Placental pericyte (primary cell): Measurements from ENCODE around the gene TNFAIP8L2. TPM values are rescaled to one million over a fixed set of nuclear protein-coding genes. Genes with fewer than 3 reads are reported as not detected.

ENCODE experiments used
- total RNA-seq: library from RNA; depleted of rRNA; stranded (reverse); fragments of >200 nt; gene quantifications from 2 replicates; pipeline ENCODE4 v1.2.3, GENCODE V29; 2012

The TNFAIP8L2 gene
- not detected in 2 replicates for total RNA-seq

GRCh38 chr1:151156515-151156819, at the start of gene TNFAIP8L2:
TSS of gene TNFAIP8L2 (plus strand) at chr1:151156649. CDS start at chr1:151158698, 2,049 bp downstream.

GRCh38 chr1:151146412-151147131, 9.9 kb upstream of the TNFAIP8L2 start, which contains the start of gene SEMA6C:
TSS of gene SEMA6C (minus strand) at chr1:151146631. CDS start at chr1:151142621, 4,010 bp downstream.

GRCh38 chr1:151165738-151166504, 9.5 kb downstream of the TNFAIP8L2 start, which contains the start of the genes LYSMD1 and SCNM1:
TSS of gene LYSMD1 (minus strand) at chr1:151165902. CDS start at chr1:151165258, 644 bp downstream.
TSS of gene SCNM1 (plus strand) at chr1:151166144. CDS start at chr1:151166153, 9 bp downstream.

GRCh38 chr1:151175863-151176262, 19.4 kb downstream of the TNFAIP8L2 start, which contains the start of gene TMOD4:
TSS of gene TMOD4 (minus strand) at chr1:151175981. CDS start at chr1:151174875, 1,106 bp downstream.

GRCh38 chr1:151189637-151190445, 33.4 kb downstream of the TNFAIP8L2 start, which contains the start of gene VPS72:
TSS of gene VPS72 (minus strand) at chr1:151190197. CDS start at chr1:151190121, 76 bp downstream.

GRCh38 chr1:151198254-151199127, 42.0 kb downstream of the TNFAIP8L2 start, which contains the start of gene PIP5K1A:
TSS of gene PIP5K1A (plus strand) at chr1:151198552. CDS start at chr1:151198997, 445 bp downstream.

Other genes starting within 250 kb of the TNFAIP8L2 start
- 39.1 and 42.7 TPM in 2 replicates for gene SETDB1, start 230.3 kb upstream of the TNFAIP8L2 start, total RNA-seq
- gene CERS2, start 181.8 kb upstream of the TNFAIP8L2 start, total RNA-seq, result 136 and 182 TPM in 2 replicates
- under 0.01 and 0.22 TPM in 2 replicates for gene ANXA9, start 174.4 kb upstream of the TNFAIP8L2 start, total RNA-seq
- gene MINDY1, start 149.7 kb upstream of the TNFAIP8L2 start, total RNA-seq, result 5.9 and 9.2 TPM in 2 replicates
- gene PRUNE1, start 148.2 kb upstream of the TNFAIP8L2 start, total RNA-seq, result 7.7 and 8.9 TPM in 2 replicates
- 0.22 and 0.29 TPM in 2 replicates for gene BNIPL, start 120.1 kb upstream of the TNFAIP8L2 start, total RNA-seq
- gene C1orf56, start 108.9 kb upstream of the TNFAIP8L2 start, total RNA-seq, result 2.9 and 3.3 TPM in 2 replicates
- 68.1 and 106 TPM in 2 replicates for gene CDC42SE1, start 97.0 kb upstream of the TNFAIP8L2 start, total RNA-seq
- gene MLLT11, start 96.3 kb upstream of the TNFAIP8L2 start, total RNA-seq, result 2.8 and 10.7 TPM in 2 replicates
- 9.7 and 9.8 TPM in 2 replicates for gene GABPB2, start 85.9 kb upstream of the TNFAIP8L2 start, total RNA-seq
- gene SEMA6C, start 10.0 kb upstream of the TNFAIP8L2 start, total RNA-seq, result 0.57 and 1.8 TPM in 2 replicates
- gene LYSMD1, start 9.3 kb downstream of the TNFAIP8L2 start, total RNA-seq, result 13.6 and 14.2 TPM in 2 replicates
- gene SCNM1, start 9.5 kb downstream of the TNFAIP8L2 start, total RNA-seq, result 29.8 and 31.1 TPM in 2 replicates
- gene TMOD4, start 19.3 kb downstream of the TNFAIP8L2 start, total RNA-seq, result not detected in 2 replicates
- 35.5 and 55.4 TPM in 2 replicates for gene VPS72, start 33.5 kb downstream of the TNFAIP8L2 start, total RNA-seq
- 71.9 and 78.6 TPM in 2 replicates for gene PIP5K1A, start 41.9 kb downstream of the TNFAIP8L2 start, total RNA-seq
- 156 and 173 TPM in 2 replicates for gene PSMD4, start 98.1 kb downstream of the TNFAIP8L2 start, total RNA-seq
- 16.8 and 16.9 TPM in 2 replicates for gene ZNF687, start 125.7 kb downstream of the TNFAIP8L2 start, total RNA-seq
- gene PI4KB, start 170.8 kb downstream of the TNFAIP8L2 start, total RNA-seq, result 38.5 and 92.6 TPM in 2 replicates
- gene RFX5, start 190.6 kb downstream of the TNFAIP8L2 start, total RNA-seq, result 14.2 and 34.2 TPM in 2 replicates
- gene SELENBP1, start 216.1 kb downstream of the TNFAIP8L2 start, total RNA-seq, result 8.7 and 30.9 TPM in 2 replicates
- 356 and 363 TPM in 2 replicates for gene PSMB4, start 242.9 kb downstream of the TNFAIP8L2 start, total RNA-seq